Measurements from ENCODE around the gene BPIFB2.
A peak's percentile ranks its signal among the peaks of the same experiment; 100 is the strongest.
"Not testable (repeated sequence)": the region's sequence is repeated elsewhere in the genome, so short reads cannot be mapped to it uniquely, and the experiment has no call there.

The BPIFB2 gene

DNA sequence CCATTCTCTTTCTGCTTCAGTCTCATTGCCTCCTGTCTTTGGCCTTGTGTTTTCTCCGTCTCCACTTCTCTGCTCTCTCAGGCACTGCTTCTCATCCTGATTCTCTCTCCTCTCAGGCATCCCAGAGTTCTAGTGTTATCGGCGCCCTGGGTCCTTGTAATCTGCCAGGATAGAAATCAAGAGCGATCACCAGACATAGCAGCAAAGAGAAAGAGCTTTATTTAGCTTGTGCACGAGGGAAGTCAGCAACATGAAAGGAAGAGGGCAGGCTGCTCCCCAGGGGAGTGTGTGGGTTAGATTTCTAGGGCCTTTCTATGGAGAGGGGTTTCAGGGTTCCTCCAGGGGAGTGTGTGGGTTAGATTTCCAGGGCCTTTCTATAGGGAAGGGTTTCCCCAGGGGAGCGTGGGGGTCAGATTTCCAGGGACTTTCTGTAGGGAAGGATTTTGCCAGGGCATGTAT lies 35.8 kb upstream of the BPIFB2 start:
- TF ChIP-seq, protein P1, sequence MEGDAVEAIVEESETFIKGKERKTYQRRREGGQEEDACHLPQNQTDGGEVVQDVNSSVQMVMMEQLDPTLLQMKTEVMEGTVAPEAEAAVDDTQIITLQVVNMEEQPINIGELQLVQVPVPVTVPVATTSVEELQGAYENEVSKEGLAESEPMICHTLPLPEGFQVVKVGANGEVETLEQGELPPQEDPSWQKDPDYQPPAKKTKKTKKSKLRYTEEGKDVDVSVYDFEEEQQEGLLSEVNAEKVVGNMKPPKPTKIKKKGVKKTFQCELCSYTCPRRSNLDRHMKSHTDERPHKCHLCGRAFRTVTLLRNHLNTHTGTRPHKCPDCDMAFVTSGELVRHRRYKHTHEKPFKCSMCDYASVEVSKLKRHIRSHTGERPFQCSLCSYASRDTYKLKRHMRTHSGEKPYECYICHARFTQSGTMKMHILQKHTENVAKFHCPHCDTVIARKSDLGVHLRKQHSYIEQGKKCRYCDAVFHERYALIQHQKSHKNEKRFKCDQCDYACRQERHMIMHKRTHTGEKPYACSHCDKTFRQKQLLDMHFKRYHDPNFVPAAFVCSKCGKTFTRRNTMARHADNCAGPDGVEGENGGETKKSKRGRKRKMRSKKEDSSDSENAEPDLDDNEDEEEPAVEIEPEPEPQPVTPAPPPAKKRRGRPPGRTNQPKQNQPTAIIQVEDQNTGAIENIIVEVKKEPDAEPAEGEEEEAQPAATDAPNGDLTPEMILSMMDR (IDR thresholded peaks at IDR 0.05; ENCODE audit: extremely low read depth, insufficient read depth, missing control alignments) = no peak
- no peak for DNase-seq (ENCODE audit: low spot score)
- in situ Hi-C loops (cut with MboI; ENCODE audit: low pct_unique_long_range_greater_than_20kb, low sequenced_read_pairs, unreplicated experiment) = no loop called here

DNA sequence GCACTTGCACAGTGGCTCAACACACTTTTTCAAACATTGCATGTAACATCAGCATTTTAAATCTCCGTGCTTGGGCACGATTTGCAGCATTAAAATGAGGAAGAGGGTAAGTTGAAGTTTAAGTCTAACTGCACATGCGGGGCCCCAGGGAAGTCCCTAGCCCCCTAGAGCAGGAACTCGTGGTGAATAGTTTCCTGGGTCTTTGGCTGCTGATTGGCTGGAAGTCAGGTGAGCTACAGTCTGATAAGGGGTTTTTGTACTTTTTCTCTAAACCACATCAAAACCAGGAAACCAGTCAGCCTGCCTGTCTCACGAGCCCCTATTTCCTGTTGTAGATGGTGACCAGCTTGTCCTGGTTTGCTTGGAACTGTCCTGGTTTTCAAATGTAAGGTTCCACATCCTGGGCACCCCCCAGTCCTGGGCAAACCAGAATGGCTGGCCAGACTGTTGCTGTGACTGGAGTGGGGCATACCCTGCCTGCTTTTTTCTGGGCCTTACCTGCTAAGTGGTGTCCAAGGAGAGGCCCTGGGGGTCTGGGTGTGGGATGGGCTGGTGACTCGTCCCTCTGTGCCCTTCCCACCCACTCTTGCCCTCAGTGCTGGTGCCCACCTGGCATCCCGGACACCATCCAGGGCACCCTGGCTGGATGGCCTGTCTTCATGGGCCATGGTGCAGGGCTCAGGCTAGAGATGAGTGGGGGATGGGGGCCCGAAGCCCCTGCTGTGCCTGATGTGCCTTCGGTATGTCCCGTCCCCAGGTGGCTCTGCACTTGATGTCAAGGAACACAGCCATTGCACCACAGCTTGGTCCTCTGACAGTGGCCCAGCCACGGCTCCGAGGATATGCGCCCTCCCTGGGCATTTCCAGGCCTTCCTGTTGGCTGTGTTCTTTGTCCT lies 35.1 kb upstream of the BPIFB2 start:
- DNase-seq (ENCODE audit: low spot score) = peak; percentile 85
- in situ Hi-C loops (cut with MboI; ENCODE audit: low pct_unique_long_range_greater_than_20kb, low sequenced_read_pairs, unreplicated experiment) = no loop called here
- TF ChIP-seq, protein P1 (IDR thresholded peaks at IDR 0.05; ENCODE audit: extremely low read depth, insufficient read depth, missing control alignments) = no peak

DNA sequence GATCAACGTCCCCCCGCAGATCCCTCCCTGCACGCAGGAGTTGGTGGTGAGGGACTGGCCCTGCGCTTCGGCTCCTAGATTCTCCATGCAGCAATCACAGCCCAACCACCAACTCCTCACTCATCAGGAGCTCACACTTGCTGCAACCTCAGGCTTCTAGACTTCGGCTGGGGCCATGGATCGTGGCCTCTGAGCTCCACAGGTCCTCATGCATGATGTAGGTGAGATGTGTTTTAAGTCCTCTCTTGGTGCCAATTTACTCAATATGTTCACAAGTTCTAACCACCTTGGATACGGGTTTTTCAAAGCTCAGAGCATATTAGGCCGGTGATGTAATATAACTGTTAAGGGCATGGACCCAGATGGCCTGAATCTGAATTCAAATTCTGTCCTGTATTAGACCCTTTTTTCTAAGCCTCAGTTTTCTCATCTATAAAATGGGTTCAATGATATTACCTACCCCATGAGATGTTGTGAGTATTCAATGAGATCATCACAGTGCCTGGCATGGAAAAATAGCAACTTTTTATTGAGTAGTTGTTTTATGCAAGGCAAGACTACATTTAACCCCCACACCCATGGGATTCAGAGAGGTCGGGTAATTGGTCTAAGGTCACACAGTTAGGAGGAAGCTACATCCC lies 34.3 kb upstream of the BPIFB2 start:
- in situ Hi-C loops (cut with MboI; ENCODE audit: low pct_unique_long_range_greater_than_20kb, low sequenced_read_pairs, unreplicated experiment) = no loop called here
- no peak for DNase-seq (ENCODE audit: low spot score)
- TF ChIP-seq, protein P1 (IDR thresholded peaks at IDR 0.05; ENCODE audit: extremely low read depth, insufficient read depth, missing control alignments) = no peak

DNA sequence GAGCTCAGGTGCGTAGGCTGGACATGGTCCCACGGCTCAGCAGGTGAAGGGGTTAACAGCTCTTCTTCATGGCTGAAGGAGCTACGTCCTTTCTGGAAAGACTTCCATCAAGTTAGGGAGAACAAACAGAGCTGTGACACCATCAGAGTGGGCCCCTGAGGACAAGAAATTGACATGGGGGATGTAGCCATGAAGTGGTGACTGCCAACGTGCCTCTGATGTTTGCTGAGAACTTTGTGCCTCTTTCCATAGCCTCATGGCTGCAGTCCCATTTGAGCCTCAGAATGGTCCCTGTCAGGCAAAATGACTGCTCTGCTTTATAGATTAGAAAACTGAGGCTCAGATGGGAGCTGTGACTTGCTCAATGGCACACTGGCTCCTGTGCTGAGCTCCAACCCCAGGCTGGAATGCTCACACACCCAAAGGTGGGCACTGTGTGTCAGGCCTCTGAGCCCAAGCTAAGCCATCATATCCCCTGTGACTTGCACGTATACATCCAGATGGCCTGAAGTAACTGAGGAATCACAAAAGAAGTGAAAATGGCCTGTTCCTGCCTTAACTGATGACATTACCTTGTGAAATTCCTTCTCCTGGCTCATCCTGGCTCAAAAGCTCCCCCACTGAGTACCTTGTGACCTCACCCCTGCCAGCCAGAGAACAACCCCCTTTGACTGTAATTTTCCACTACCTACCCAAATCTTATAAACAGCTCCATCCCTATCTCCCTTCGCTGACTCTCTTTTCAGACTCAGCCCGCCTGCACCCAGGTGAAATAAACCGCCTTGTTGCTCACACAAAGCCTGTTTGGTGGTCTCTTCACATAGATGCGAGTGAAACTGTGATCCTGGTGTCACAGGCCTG lies 33.1 kb upstream of the BPIFB2 start:
- DNase-seq (ENCODE audit: low spot score); in situ Hi-C loops (cut with MboI; ENCODE audit: low pct_unique_long_range_greater_than_20kb, low sequenced_read_pairs, unreplicated experiment): not testable (repeated sequence)

DNA sequence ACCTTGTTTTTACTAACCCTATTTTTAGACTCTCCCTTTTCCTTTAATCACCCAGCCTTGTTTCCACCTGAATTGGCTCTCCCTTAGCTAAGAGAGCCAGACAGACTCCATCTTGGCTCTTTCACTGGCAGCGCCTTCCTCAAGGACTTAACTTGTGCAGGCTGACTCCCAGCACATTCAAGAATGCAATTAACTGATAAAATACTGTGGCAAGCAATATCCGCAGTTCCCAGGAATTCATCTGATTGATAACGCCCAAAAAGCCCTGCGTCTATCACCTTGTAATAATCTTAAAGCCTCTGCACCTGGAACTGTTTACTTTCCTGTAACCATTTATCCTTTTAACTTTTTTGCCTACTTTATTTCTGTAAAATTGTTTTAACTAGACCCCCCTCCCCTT lies 32.4 kb upstream of the BPIFB2 start:
- DNase-seq (ENCODE audit: low spot score); in situ Hi-C loops (cut with MboI; ENCODE audit: low pct_unique_long_range_greater_than_20kb, low sequenced_read_pairs, unreplicated experiment): not testable (repeated sequence)

DNA sequence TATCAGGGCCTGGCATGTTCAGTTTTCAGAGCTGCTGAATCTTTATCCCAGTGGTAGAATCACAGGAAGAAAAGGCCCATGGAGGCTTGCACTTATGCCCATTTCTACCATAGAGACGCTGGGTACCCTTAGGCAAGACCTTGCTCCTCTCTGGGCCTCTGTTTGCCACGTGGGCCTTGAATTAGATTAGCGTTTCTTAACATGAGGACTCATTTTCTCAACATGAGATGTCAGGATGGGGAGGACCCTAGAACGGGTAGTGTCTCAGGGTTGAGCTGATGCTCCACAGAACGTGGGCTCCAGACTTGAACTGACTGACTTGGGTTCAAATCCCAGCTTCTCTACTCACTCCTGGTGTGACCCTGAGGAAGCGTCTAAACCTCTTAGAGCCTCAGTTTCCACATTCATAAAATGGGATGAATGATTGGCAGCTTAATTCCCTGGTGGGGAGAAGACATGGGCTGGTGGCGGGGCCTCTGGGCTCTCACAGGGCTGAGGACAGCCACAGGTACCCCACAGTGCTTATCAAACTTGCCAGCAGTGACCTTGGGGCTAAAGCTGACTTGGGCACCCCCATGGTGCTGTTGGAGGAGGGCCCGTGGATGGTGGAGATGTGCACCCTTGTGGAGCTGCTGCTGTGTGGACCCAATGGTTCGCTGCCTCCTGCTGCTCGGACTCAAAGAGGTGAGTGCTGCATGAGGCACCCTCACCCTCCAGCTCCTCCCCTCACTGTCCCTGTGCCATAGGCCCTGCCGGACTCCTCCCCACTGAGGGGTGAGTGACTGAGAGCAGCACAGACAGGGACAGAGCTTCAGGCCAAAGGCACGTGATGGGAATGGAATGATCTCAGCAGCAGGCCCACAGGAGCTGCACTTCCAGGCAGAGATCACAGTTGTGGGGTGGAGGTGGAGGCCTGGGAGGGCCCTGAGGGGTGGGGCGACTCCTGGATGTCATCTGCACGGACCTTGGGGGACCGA lies 31.5 kb upstream of the BPIFB2 start:
- in situ Hi-C loops (cut with MboI; ENCODE audit: low pct_unique_long_range_greater_than_20kb, low sequenced_read_pairs, unreplicated experiment) = no loop called here
- no peak for DNase-seq (ENCODE audit: low spot score)
- TF ChIP-seq, protein P1 (IDR thresholded peaks at IDR 0.05; ENCODE audit: extremely low read depth, insufficient read depth, missing control alignments) = no peak
